Measurements from ENCODE around the gene DIO3. TPM values are rescaled to one million over a fixed set of nuclear protein-coding genes. Genes with fewer than 3 reads are reported as not detected.

Gene DIO3
- not detected in 2 replicates for total RNA-seq

DNA sequence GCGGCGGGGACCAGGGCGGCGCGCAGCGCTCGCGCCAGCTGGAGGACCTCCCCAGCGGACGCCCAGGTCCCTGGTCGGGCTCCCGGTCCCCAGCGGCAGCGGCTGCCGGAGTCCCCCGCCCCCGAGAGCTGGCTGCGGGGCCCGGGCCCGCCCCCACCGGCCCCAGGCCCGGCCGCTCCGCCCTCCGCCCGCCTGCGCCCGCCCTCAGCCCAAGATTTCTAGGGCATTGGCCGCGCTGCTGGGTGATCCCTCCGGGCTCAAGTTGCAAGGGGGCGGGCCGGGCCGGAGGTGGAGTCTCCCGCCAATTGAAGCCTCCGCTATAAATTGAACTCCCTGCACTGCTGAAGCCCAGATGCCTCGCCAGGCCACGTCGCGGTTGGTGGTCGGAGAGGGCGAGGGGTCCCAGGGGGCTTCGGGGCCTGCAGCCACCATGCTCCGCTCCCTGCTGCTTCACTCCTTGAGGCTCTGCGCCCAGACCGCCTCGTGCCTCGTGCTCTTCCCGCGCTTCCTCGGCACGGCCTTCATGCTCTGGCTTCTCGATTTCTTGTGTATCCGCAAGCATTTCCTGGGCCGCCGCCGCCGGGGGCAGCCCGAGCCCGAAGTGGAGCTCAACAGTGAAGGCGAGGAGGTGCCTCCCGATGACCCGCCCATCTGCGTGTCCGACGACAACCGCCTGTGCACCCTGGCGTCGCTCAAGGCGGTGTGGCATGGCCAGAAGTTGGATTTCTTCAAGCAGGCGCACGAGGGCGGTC lies at the start of gene DIO3:
DIO3 (plus strand) TSS at position 351 of the 752 bp plus-strand sequence.
- no peak within 1 kb of the TSS for H3K4me3 ChIP-seq (ENCODE audit: low read depth, low read length)
- DNase-seq (ENCODE audit: low read depth), result peak; percentile 4
- TF ChIP-seq, protein P1, sequence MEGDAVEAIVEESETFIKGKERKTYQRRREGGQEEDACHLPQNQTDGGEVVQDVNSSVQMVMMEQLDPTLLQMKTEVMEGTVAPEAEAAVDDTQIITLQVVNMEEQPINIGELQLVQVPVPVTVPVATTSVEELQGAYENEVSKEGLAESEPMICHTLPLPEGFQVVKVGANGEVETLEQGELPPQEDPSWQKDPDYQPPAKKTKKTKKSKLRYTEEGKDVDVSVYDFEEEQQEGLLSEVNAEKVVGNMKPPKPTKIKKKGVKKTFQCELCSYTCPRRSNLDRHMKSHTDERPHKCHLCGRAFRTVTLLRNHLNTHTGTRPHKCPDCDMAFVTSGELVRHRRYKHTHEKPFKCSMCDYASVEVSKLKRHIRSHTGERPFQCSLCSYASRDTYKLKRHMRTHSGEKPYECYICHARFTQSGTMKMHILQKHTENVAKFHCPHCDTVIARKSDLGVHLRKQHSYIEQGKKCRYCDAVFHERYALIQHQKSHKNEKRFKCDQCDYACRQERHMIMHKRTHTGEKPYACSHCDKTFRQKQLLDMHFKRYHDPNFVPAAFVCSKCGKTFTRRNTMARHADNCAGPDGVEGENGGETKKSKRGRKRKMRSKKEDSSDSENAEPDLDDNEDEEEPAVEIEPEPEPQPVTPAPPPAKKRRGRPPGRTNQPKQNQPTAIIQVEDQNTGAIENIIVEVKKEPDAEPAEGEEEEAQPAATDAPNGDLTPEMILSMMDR (IDR thresholded peaks at IDR 0.05; ENCODE audit: insufficient read depth, low read depth, low read length), result no peak

DNA sequence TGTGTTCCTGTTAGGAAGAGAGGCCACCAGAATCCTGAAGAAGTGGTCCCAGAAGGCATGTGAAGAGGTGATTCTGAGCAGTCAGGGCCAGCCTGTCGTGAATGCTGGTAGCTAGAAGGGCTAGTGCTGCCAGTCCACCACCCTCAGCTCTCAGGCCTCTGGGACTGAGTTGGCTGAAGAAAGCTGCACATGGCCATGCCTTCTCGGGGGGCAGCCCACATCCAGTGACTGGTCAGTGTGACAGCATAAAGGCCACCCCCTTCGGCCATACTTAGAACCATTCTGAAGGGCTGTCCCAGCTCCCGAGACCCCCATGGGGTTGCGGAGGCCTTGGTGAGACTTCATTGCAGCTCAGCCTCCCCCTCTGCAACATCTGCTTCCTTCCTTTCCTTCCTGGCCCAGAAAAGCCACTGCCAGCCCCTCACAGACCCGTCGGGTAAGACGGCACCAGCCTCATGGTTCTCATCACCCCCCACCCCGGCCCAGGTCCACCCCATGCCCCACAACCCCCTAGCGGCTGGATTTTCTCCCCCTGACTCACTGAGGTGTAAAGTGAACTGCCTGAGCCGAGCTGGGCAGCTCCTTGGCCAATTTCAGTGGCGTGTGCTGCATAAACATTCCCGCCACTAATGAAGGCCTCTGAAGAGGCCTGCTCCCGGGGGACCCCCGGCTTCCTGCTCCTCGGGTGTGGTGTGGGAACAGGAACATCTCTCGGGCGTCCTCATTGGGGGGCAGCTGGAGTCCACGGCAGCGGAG lies 49.5 kb upstream of the DIO3 start:
- DNase-seq (ENCODE audit: low read depth), result no peak
- H3K4me3 ChIP-seq (ENCODE audit: low read depth, low read length), result no peak overlapping the region
- TF ChIP-seq, protein P1 (IDR thresholded peaks at IDR 0.05; ENCODE audit: insufficient read depth, low read depth, low read length), result no peak

DNA sequence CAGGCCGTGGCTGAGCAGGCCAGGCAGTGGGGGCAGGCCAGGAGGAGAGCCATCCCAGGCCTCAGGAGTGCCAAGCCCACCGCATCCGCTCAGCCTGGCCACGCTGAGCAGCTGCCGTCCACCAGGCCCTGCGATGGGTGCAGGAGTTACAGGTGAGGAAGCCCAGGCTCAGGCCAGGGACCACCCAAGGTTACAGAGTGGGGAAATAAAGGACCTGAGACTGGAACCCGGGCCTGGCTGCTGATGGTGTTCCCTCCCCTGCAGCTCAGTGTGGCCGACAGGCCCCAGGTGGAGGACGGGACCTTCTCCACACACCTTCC lies 49.0 kb upstream of the DIO3 start:
- TF ChIP-seq, protein P1 (IDR thresholded peaks at IDR 0.05; ENCODE audit: insufficient read depth, low read depth, low read length), result no peak
- H3K4me3 ChIP-seq (ENCODE audit: low read depth, low read length), result no peak overlapping the region
- DNase-seq (ENCODE audit: low read depth), result no peak

DNA sequence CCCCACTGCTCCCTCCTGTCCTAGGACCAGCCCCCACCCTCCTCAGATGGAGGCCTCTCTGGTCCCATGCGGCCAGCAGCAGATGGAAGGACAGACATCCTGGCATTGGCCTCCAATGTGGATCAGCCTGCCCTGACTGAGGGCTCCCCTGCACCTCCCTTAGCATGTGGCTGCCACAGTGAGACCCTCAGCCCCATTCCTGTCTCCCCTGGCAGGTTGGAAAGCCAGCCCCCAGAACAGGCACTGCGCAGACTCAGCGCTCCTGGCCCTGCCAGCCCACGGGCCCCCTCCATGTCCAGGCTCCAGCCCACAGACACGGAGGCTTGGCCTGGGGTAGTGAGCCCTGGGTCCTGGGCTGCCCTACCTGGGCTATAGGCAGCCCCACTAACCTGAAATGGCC lies 47.2 kb upstream of the DIO3 start:
- TF ChIP-seq, protein P1 (IDR thresholded peaks at IDR 0.05; ENCODE audit: insufficient read depth, low read depth, low read length), result no peak
- no peak overlapping the region for H3K4me3 ChIP-seq (ENCODE audit: low read depth, low read length)
- no peak for DNase-seq (ENCODE audit: low read depth)

DNA sequence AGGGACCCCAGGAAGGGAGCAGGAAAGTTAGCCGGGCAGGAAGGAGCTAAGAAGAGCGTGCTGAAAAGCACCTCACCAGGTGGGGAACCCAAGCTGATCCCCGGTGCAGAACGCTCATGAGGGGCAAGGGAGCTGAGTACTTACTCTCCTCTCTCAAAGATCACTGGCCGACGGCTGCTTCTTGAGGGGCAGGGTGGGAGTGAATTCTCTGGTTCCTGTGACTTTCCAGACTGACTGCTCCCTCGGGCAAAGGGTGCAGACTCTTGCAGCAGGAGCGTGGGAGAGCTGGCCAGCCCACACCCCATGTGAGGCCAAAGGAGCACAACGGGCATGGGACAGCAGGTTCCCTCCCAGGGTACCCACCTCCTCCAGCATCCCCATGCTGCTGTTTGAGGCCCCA lies 44.9 kb upstream of the DIO3 start:
- no peak for DNase-seq (ENCODE audit: low read depth)
- H3K4me3 ChIP-seq (ENCODE audit: low read depth, low read length), result no peak overlapping the region
- TF ChIP-seq, protein P1 (IDR thresholded peaks at IDR 0.05; ENCODE audit: insufficient read depth, low read depth, low read length), result no peak

DNA sequence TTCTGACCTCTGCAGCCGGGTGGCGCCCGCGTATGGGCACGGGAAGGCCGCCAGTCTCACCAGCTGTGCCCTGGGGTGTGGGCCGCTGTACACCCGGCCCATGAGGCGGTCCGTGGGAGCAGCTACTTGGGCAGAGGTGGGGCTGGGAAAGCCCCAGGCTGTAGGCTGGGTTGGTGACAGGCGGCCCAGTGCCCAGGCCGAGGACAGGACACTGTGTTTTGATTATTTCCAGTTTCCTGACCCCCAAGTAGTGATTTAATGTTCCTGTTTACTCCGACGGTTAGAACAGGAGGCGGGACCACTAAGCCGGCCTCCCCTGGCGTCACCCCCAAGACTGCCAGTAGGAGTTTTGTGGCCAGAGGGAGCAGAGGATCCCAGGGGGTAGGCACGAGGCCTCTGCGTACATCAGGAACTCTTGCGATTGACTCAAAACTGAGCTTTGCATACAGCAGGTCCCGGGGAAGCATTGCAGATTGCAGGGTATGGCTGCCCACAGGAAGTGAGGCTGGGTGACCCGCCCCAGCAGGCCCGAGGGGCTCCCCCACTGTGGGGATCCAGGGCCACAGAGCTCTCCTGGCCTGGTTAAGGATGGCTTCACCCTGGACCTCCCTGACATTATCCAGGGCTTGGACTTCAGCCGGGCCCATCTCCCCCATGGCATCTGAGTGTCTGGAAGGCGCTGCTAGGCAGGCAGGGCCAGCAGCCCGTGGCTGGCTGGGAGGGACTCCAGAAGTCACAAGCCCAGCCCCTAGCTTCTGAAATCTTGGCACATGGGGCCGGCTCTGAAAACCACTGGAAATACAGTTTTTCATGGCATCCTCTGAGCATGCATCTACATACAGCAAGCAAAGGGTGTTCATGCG lies 42.5 kb upstream of the DIO3 start:
- TF ChIP-seq, protein P1 (IDR thresholded peaks at IDR 0.05; ENCODE audit: insufficient read depth, low read depth, low read length), result no peak
- peak; percentile 8 for DNase-seq (ENCODE audit: low read depth)
- H3K4me3 ChIP-seq (ENCODE audit: low read depth, low read length), result no peak overlapping the region
